COLO668 (cell line): ENCODE results near the gene SH3TC1.

Experiments used
- DNase-seq: peaks from one replicate; lab custom pipeline; 2025; ENCODE audit not compliant: unreplicated experiment; lab: John Stamatoyannopoulos, UW

SH3TC1 gene

DNA sequence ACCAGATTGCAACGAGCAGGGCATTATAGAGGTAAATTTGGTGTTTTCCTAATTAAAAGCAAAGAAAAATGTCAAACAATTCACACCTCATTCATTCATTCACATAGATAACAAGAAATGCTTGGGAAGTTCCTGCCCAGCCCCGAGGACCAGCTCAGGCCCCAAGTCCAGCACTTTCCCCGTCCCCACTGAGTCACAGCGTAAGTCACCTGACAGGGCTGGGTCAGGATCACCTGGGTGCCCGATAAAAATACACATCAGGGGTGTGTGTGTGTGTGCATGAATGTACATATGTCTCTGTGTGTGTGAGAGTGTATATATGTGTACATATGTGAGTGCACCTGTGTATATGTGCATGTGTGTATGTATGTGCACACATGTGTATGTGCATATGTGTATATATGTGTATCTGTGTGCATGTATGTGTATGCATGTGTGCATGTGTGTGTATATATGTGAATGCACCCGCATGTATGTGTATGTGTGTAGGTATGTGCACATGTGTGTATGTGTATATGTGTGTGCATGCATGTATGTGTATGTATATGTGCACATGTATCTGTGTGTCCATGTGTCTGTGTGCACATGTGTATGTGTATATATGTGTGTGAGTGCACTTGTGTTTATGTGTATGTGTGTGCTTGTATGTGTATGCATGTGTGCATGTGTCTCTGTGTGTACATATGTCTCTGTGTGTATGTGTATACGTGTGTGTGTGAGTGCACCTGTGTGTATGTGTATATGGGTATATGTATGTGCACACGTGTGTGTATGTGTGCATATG, 18.6 kb upstream of the SH3TC1 start:
- DNase-seq: no peak

GRCh38 chr4:8181119-8181518, 18.0 kb upstream of the SH3TC1 start:
- DNase-seq: no peak

GRCh38 chr4:8181844-8182243, 17.2 kb upstream of the SH3TC1 start:
- DNase-seq: no peak

- no peak for DNase-seq
Measured at GRCh38 chr4:8182294-8182693, 16.8 kb upstream of the SH3TC1 start.

DNA sequence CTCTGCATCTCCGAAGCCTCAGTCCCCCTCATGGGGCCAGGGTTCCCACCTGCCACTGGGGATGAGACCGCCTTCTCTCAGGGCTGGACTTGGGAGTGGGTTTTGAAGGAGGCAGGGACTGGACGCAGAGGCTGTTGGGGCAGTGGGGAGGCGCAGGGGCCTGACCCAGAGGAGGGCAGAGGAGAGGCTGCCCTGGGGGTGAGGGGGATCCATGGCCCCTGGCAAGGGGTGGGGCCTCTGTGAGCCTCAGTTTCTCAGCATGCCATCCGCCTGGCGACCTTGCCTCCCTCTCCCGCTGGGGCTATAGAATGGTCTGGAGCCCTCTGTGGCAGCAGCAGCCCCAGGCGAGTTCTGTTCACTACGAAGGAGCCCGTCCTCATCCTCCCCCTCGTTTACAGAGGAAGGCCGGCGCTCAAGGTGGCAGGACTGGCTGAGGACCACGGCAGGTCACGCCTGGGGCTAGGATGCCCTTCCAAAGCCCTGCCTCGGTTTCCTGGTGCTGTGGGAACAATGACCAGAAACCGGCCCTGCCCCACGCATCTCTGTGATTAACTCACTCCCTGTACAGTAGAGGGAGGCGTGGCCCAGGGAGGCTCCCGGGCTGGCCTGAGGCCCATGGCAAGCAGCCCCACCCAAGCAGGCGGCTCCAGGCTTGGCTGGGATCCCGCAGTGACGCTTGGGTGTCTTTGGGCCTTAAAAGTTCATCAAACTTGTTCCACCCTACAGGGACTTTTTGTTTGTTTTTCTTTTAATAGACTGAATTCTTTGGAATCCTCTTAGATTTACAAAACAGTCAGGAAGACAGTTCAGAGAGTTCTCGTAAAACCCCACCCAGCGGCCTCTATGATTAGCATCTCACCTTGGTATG, 16.0 kb upstream of the SH3TC1 start:
- DNase-seq: peak; percentile 5

DNA sequence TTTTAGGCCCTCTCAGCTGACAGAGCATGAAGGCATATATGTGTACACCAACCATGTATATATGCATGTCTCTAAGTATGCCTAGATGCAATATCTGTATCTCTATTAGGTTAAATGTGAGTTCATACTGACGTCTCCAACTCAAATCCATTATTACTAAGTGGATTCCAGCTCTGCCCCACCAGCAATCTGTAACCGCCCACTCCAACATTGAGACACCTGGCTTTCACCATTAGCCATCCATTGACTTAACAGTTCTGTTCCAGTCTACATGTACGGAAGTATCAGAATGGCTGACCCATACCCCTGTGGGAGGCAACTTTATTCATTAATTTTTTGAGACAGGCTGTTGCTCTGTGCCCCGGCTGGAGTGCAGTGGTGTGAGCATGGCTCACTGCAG, 15.0 kb upstream of the SH3TC1 start:
- DNase-seq: no peak

DNA sequence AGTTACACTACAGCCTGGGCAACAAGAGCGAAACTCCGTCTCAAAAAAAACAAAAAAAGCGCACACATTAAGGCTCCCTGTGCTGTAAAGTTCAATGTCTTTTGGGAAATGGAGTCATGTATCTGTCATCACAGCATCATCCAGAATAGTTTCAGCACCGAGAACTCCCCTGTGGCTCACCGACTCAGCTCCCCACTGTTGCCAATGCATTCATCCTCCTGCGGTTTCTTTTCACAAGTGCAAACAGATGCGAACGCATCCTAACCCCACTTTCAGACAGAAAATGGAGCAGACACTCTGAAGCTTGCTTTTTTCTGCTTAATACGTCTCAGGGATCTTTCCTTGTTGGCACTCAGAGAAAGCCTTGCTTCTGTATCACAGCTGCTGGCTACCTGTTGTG, 13.8 kb upstream of the SH3TC1 start:
- DNase-seq: no peak

GRCh38 chr4:8185930-8186329, 13.2 kb upstream of the SH3TC1 start:
- no peak for DNase-seq

- peak; percentile 8 for DNase-seq
Measured at GRCh38 chr4:8188085-8188484, 11.0 kb upstream of the SH3TC1 start.

DNA sequence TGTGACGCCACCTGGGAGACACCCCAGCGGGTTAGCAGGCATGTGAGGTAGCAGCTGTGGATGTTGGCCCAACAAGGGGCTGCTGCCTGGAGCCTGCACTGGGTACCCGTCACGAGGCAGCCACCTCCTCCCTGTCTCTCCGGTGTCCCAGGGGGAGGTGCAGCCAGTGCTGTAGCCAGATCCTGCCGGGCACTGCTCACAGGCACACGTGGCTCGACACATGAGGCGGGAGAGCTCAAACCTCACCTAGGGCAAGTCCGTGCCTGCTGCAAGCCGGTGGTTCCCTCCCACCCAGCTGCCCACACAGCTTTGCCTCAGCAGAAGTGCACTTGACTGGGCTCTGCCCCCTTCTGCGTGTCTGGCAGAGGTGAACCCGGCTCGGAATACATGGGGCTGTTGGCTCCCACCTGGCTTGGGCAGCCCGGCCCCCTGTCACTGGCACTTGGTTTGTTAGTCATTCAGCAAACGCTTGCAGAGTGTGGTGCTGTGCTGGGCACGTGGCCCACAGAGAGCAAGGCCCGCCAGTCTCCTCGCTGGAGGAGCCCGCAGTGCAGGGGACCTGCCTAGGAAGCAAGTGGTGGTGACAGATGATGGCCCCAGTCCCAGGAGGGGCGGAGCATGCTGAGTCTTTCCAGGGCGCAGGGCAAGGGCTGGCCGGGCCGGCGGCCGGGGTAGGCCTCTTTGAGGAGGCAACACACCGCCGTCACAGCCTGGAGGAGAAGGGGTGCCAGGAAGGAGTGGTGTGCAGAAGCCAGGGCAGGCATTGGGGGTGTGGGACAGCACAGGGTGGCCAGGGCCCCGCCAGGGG, 10.1 kb upstream of the SH3TC1 start:
- peak; percentile 88 for DNase-seq

DNA sequence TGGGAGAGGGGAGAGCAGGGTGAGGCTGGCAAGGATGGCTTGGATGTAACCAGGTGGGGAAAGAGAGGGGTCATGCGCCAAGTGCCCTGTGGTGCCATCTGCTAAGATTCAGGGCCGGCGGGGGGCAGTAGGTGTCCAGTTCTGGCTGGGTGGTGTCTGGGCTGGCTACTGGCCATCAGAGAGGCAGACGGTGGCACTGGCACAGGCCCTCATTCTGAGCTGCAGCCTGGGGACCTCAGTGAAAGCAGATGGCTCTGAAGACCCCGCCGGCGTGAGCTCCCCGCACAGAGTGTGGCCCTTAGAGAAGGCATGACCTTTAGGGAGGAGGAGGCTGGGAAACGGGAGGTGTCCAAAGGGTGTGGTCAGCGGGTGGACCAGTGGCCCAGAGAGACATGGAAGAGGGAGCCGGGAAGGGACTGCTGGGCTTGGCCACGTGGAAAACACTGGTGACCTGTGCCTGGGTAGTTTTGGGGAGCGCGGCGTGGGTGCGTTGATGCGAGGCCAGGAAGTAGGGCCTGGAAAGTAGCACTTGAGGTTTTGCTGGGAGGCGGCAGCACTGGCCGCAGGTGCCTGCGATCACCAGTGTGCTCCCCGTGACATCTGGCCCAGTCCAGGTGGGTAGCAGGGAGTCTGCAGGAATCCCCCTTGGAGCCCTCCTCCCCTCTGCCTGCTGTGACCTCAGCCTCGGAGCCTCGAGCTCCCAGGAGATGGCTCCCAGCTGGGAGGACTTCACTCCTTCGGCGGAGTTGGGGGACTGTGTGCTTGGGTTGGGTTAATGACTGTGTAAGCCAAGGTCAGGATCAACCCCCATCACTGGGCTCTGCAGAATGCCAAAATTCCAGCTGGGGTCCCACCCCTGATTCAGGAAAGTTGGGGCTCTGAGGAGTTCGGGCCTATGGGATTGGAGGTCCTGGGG, 9.3 kb upstream of the SH3TC1 start:
- DNase-seq: no peak

- DNase-seq: peak; percentile 26
Measured at GRCh38 chr4:8191136-8191747, 7.8 kb upstream of the SH3TC1 start.

DNA sequence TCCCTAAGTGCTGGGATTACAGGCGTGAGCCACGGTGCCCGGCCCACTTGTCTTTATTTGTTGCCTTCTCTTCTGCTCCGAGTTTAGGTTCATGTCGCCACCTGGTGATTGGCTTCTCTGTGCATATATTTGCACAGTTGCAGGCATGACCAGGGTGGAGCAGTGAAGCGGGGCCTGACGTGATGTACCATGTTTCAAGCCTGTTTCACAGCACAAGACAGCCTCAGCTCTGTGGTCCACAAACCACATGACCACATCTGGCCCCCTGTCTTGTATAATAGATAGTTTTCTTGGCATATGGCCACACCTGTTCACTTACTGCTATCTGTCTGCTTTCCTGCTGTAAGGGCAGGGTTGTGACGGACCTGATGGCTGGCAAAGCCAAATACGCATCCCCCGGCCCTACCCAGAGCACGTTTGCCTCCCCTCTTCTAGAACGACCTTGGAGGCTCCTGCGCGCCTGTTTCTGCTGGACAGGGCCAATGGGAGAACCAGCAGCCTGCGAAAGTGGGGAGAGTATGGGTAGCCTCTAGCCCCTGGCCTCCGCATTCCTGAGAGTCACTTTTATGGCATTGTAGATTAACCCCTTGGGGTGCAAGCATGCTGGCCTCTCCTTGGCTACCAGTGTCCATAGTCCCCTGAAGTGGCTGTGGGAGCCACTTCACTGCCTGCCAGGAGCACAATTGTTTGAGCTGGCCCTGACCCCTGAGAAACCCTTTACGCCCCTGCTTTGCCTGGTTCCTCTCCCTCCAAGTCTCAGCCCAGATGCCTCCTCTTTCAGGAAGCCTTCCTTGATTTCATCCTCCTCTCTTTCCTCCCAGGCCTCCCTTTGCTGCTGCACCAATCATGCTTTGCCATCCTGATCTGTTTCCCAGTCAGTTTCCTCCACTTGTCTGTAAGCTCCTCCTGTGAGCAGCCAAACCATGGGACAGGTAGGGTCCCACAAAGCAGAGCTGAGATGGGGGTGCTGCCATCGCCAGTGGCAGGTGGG, 6.0 kb upstream of the SH3TC1 start:
- peak; percentile 84 for DNase-seq

DNA sequence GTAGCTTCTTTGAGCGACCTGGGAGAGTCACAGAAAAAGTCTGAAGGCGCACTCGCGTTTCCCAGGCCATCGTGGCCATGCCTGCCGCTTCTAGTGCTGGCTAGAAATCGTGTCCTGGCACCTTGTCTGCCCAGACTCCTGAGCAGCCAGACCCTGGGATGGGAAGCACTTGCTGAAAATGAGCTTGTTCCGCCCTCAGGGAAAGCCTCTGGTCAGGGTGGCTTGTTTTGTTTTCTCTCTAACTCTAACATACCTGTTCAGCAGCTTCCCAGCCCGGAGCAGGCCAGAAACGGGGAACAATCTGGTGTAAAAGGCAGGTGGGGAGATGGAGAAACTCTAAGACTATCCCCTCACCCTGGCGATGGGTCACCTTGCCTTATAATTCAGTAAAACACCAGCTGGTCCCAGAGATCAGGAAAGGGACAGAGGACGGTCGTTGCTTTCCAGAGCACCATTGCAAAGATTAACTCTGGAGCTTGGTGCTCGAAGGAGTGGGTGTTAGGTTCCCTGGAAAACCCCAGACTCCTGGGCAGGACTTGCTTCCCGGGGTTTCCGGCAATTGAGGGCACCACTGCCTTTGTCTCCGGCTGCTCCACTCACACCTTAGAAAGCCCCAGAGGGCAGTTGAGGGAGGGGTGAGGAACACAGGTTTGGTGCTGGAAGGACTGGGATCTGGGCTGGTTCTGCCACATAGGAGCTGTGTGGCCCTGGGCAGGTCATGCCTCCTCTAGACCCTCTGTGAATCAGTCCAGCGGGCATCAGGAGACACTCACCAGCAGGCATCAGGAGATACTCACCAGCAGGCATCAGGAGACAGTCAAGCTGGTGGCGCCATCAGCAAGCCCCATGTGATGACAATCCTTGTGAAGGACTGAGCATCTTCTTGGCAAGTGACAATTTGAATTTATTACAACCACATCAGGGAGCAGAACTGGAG, 4.5 kb upstream of the SH3TC1 start:
- peak; percentile 12 for DNase-seq

DNA sequence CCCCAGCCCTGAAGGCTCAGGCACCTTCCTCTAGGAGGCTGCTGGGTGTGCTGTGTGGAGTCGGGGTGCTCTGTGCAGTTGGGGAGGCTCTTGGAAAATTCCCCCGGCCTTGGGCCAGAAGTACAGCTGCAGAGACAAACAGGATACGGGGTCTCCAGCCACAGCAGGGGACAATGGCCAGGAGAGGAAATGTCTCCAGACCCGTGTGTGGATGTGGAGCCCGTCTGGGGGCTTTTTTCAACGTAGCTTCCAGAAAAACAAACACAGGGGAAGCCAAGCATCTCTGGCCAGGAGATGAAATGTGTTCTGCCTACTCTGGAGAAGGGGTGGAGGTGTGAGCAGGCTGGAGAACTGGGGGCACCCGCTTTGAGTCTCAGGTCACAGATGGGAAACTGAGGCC, 3.7 kb upstream of the SH3TC1 start:
- no peak for DNase-seq

- no peak for DNase-seq
Measured at GRCh38 chr4:8195841-8196458, 3.1 kb upstream of the SH3TC1 start.

DNA sequence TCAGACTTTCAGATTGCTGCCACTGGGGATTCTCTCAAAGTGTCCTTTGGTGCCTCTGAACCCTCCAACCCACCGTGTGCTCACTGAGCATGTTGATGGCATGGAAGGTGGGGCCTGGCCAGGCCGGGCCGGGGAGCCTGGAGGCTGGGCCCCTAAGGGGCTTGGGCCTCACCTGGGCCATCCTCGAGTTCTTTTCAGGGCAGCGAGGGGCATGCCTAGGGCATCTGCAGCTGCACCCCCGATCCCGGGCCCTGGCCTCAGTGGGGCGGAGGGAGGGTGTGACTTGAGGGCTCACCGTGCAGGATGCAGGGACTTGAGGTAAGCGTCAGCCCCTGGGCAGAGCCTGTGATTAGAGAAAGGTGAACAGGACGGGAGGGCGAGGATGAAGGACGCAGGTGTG, 1.6 kb upstream of the SH3TC1 start:
- no peak for DNase-seq
